Testis (tissue), 3 donors: ENCODE measurements around the gene MPPED1. TPM values are rescaled to one million over a fixed set of nuclear protein-coding genes. Genes with fewer than 3 reads are reported as not detected.

Experiments
- DNase-seq: peaks from one replicate; pipeline ENCODE4 v3.0.0-alpha.2; 2019
- H3K27ac ChIP-seq, 2 donors: fragments of 200-600 bp; sonication (generic); one replicate each; pipeline ENCODE4 v1.5.1; 2019
- H3K27me3 ChIP-seq: fragments of 200-600 bp; sonication (generic); one replicate; pipeline ENCODE4 v1.5.1; 2019
- H3K36me3 ChIP-seq: fragments of 200-600 bp; sonication (generic); one replicate; pipeline ENCODE4 v1.5.1; 2017; ENCODE audit warnings: low read depth; ENCODE audit errors: missing control alignments
- H3K4me1 ChIP-seq: fragments of 200-600 bp; sonication (generic); one replicate; pipeline ENCODE4 v1.5.1; 2019
- H3K4me3 ChIP-seq, 2 donors: fragments of 200-600 bp; sonication (generic); one replicate each; pipeline ENCODE4 v1.5.1; 2017 to 2019
- H3K9me3 ChIP-seq: fragments of 200-600 bp; sonication (generic); one replicate; pipeline ENCODE4 v1.5.1; 2017
- CTCF ChIP-seq, 3 experiments: fragments of 450-650 bp in 2 of 3; fragments of 200-600 bp in 1 of 3; sonication (generic) in 1 of 3; IDR thresholded peaks; one replicate each; pipeline ENCODE4 v1.5.1; 2016 to 2019; ENCODE audit warnings: antibody characterized with exemption in 3 of 3, mild to moderate bottlenecking in 2 of 3, moderate library complexity in 1 of 3
- POLR2A ChIP-seq: fragments of 450-650 bp; IDR thresholded peaks from one replicate; pipeline ENCODE4 v1.6.1; 2017; ENCODE audit warnings: antibody characterized with exemption, mild to moderate bottlenecking, moderate library complexity
- WGBS, 2 donors: methylation state at CpG; one replicate each; pipeline ENCODE4 v1.1.5; 2018; 5-methylcytosine and 5-hydroxymethylcytosine counted together
- intact Hi-C: fragments of 100-400 bp; cut with DNase I; formaldehyde crosslinking; loops from one replicate; pipeline ENCODE4 v1.15.1; 2023; ENCODE audit warnings: low total_unique reads
- polyA plus RNA-seq: library from polyadenylated mRNA; stranded (reverse); fragments of 350-450 nt; fragmentation: Illumina TruSeq; extraction: RNeasy Lipid Tissue Mini Kit (QIAGEN cat#74804); gene quantifications from one replicate; pipeline ENCODE4 v1.2.3, GENCODE V29; 2014; ENCODE audit warnings: low read depth, low replicate concordance; ENCODE audit not compliant: insufficient read depth
- total RNA-seq, 2 donors: library from RNA; depleted of rRNA; stranded (reverse); fragments of >200 nt; gene quantifications; one replicate each; pipeline ENCODE4 v1.2.3, GENCODE V29; 2016

The MPPED1 gene
- total and polyA plus RNA-seq, 3 donors from 2014 or later, result 1.3 to 5.9 (median 4.1) TPM

- no peak for DNase-seq
- Histone ChIP-seq H3K27me3 (no peaks in the 10 kb centered on the region), H3K4me3 (no peak overlapping the region), H3K36me3 (no peaks in the 10 kb centered on the region), H3K4me1 (peaks cover 5% of the 10 kb centered on the region), H3K9me3 (no peaks in the 10 kb centered on the region), H3K27ac (no peak overlapping the region)
- intact Hi-C loops, result no loop called here
- no peak for TF ChIP-seq CTCF (IDR thresholded peaks at IDR 0.05)
- 82 to 92% methylated on average over 5 of the region's 5 CpGs for WGBS, 2 donors
Observed at GRCh38 chr22:43493297-43493696, 81.5 kb downstream of the MPPED1 start.

GRCh38 chr22:43497956-43498855, 86.4 kb downstream of the MPPED1 start:
- TF ChIP-seq CTCF (IDR thresholded peaks at IDR 0.05) (no peak), POLR2A (no peak)
- 93 to 97% methylated on average over 15 to 16 of the region's 16 CpGs for WGBS, 2 donors
- H3K27ac ChIP-seq, result no peak overlapping the region

GRCh38 chr22:43498856-43499253, 87.0 kb downstream of the MPPED1 start:
- H3K4me3 ChIP-seq, result no peak overlapping the region
- DNase-seq, result no peak
- WGBS, 2 donors, result 94 to 100% methylated on average over 1 of the region's 1 CpG
- no peaks in the 10 kb centered on the region for H3K36me3 ChIP-seq
- H3K27me3 ChIP-seq, result no peaks in the 10 kb centered on the region
- H3K27ac ChIP-seq, result no peak overlapping the region
- H3K9me3 ChIP-seq, result no peaks in the 10 kb centered on the region
- TF ChIP-seq POLR2A, result no peak
- no peak for TF ChIP-seq CTCF (IDR thresholded peaks at IDR 0.05)
- no peaks in the 10 kb centered on the region for H3K4me1 ChIP-seq
- intact Hi-C loops, result no loop called here

More at GRCh38 chr22:43497956-43498855, 86.4 kb downstream of the MPPED1 start:
- Histone ChIP-seq H3K4me3 (no peak overlapping the region), H3K9me3 (no peaks in the 10 kb centered on the region), H3K27me3 (no peaks in the 10 kb centered on the region), H3K36me3 (no peaks in the 10 kb centered on the region), H3K4me1 (no peaks in the 10 kb centered on the region)
- no peak for DNase-seq
- intact Hi-C loops, result no loop called here

- Histone ChIP-seq H3K4me3 (no peak overlapping the region), H3K4me1 (no peaks in the 10 kb centered on the region), H3K9me3 (no peaks in the 10 kb centered on the region), H3K27ac (no peak overlapping the region), H3K27me3 (no peaks in the 10 kb centered on the region), H3K36me3 (no peaks in the 10 kb centered on the region)
- intact Hi-C loops, result no loop called here
- DNase-seq, result no peak
- WGBS, 2 donors, result 84 to 88% methylated on average over 21 to 22 of the region's 22 CpGs
- TF ChIP-seq CTCF (IDR thresholded peaks at IDR 0.05) (no peak), POLR2A (no peak)
Observed at GRCh38 chr22:43500792-43501785, 89.3 kb downstream of the MPPED1 start.
